Nephron progenitor cell (in vitro differentiated cells): Measurements from ENCODE around the gene STAT3.
A peak's percentile ranks its signal among the peaks of the same experiment; 100 is the strongest.

Experiments used
- DNase-seq: peaks from one replicate; pipeline ENCODE4 v3.0.0; 2021
- H3K27ac Mint-ChIP-seq: 2 replicates; pipeline ENCODE4 v1.8.0; 2021; ENCODE audit warnings: mild to moderate bottlenecking, moderate library complexity, mixed read lengths
- H3K27me3 Mint-ChIP-seq: 2 replicates; pipeline ENCODE4 v1.8.0; 2021; ENCODE audit warnings: mild to moderate bottlenecking, low read depth, mixed read lengths; ENCODE audit not compliant: poor library complexity
- H3K36me3 Mint-ChIP-seq: 2 replicates; pipeline ENCODE4 v1.8.0; 2021; ENCODE audit warnings: low read depth, mixed read lengths
- H3K4me1 Mint-ChIP-seq: 2 replicates; pipeline ENCODE4 v1.8.0; 2021; ENCODE audit warnings: mixed read lengths
- H3K4me3 Mint-ChIP-seq: 2 replicates; pipeline ENCODE4 v1.8.0; 2021; ENCODE audit warnings: mild to moderate bottlenecking, moderate library complexity, mixed read lengths
- H3K9me3 Mint-ChIP-seq: 2 replicates; pipeline ENCODE4 v1.8.0; 2021; ENCODE audit warnings: mild to moderate bottlenecking, moderate library complexity, mixed read lengths
- TF ChIP-seq, protein P1 (sequence below): fragments of 200-600 bp; sonication (generic); IDR thresholded peaks from 2 replicates; pipeline ENCODE4 v1.5.0; 2021; ENCODE audit warnings: antibody characterized with exemption

STAT3 gene

DNA sequence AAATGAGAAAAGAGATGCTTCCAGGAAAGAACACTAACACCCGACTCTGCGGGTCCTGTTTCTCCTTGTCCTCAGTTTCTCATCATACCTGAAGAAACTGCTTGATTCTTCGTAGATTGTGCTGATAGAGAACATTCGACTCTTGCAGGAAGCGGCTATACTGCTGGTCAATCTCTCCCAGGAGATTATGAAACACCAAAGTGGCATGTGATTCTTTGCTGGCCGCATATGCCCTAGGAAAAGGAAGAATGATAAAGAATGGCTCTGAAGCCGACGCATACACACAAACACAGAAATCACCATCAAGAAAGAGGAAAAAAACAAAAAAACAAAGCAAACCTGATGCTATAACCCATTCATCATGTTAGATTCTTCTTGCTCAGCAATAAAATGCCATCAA is 41.8 kb downstream of the STAT3 start:
- Mint-ChIP-seq H3K36me3 (peaks cover 48% of the 10 kb centered on the region), H3K27me3 (peaks cover 4% of the 10 kb centered on the region), H3K4me3 (no peak overlapping the region), H3K27ac (no peak overlapping the region), H3K9me3 (no peaks in the 10 kb centered on the region), H3K4me1 (peaks cover 22% of the 10 kb centered on the region)
- TF ChIP-seq, protein P1, sequence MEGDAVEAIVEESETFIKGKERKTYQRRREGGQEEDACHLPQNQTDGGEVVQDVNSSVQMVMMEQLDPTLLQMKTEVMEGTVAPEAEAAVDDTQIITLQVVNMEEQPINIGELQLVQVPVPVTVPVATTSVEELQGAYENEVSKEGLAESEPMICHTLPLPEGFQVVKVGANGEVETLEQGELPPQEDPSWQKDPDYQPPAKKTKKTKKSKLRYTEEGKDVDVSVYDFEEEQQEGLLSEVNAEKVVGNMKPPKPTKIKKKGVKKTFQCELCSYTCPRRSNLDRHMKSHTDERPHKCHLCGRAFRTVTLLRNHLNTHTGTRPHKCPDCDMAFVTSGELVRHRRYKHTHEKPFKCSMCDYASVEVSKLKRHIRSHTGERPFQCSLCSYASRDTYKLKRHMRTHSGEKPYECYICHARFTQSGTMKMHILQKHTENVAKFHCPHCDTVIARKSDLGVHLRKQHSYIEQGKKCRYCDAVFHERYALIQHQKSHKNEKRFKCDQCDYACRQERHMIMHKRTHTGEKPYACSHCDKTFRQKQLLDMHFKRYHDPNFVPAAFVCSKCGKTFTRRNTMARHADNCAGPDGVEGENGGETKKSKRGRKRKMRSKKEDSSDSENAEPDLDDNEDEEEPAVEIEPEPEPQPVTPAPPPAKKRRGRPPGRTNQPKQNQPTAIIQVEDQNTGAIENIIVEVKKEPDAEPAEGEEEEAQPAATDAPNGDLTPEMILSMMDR, result no peak
- no peak for DNase-seq

DNA sequence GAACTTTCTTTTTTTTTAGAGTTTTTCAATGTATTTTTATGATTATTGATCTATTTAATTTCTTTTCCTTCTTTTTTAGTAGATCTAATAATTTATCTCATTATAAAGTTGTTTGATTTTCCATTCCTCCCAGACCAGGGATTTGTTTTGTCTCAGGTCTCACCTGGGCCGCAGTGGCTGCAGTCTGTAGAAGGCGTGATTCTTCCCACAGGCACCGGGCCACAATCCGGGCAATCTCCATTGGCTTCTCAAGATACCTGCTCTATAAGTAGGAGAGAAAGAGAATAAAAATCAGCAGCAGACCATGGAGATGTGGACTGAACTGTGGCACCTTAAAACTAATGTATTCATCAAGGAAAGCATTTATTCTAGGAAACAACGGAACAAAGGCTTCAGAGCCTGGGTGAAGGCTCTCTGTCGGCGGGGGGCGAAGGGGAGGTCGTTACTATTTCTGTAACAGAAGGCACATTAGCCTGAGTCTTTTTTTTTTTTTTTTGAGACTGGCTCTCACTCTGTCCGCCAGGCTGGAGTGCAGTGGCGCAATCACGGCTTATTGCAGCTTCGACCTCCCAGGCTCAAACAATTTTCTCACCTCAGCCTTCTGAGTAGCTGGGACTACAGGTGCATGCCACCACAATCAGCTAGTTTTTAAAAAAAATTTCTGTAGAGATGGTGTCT is 42.7 kb downstream of the STAT3 start:
- H3K36me3 Mint-ChIP-seq, result peaks cover 48% of the 10 kb centered on the region
- no peaks in the 10 kb centered on the region for H3K9me3 Mint-ChIP-seq
- peaks cover 28% of the 10 kb centered on the region for H3K4me1 Mint-ChIP-seq
- DNase-seq, result no peak
- peak overlapping the region; percentile 89 for H3K27ac Mint-ChIP-seq
- no peak overlapping the region for H3K4me3 Mint-ChIP-seq
- TF ChIP-seq, protein P1, result no peak
- H3K27me3 Mint-ChIP-seq, result peaks cover 4% of the 10 kb centered on the region

DNA sequence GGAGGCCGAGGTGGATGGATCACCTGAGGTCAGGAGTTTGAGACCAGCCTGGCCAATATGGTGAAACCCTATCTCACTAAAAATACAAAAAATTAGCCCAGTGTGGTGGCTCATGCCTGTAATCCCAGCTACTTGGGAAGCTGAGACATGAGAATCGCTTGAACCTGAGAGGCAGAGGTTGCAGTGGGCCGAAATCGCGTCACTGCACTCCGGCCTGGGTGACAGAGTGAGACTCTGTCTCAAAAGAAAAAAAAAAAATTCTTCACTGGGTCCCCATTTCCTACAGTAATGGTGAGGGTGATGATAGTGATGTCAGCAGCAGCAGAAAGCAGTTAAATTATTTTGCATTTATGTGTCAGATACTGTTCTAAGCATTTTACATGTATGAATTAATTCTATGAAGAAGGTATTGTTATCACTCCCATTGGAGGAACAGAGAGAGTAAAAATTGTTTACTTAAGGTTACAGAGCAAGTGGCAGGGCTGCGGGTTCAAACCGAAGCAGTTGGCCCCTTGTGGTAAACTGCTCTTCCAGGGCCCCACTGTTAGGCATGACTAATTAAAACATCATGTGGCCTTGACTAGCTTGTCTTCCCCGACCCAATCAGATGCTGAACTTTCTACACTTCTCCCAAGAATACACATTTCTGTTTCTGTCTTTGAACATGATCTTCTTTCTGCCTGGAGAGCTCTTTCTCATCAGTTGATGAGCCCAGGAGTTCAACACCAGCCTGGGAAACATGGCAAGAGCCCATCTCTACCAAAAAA is 45.8 kb downstream of the STAT3 start:
- no peak overlapping the region for H3K4me3 Mint-ChIP-seq
- no peaks in the 10 kb centered on the region for H3K9me3 Mint-ChIP-seq
- TF ChIP-seq, protein P1, result no peak
- peaks cover 24% of the 10 kb centered on the region for H3K4me1 Mint-ChIP-seq
- no peak for DNase-seq
- peak overlapping the region; percentile 68 for H3K27ac Mint-ChIP-seq
- peaks cover 54% of the 10 kb centered on the region for H3K36me3 Mint-ChIP-seq
- no peaks in the 10 kb centered on the region for H3K27me3 Mint-ChIP-seq

DNA sequence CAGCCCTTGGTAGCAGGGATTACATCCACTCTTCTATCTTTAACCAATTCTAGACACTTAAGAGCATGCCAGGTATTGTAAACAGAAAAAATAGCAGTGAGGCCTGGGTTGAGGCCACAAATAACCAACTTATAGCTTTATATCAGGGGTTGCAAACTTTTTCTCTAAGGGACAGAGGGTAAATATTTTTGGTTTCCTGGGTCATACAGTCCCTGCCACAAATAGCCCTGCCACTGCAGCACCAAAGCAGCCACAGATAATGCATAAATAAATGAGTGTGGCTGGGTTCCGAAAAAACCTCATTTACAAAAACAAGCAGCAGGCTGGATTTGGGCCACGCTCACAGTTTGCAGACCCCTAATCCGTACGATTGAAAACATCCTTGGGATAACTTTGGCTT is 46.7 kb downstream of the STAT3 start:
- Mint-ChIP-seq H3K9me3 (no peaks in the 10 kb centered on the region), H3K27ac (no peak overlapping the region), H3K27me3 (no peaks in the 10 kb centered on the region), H3K36me3 (peaks cover 53% of the 10 kb centered on the region), H3K4me1 (peaks cover 22% of the 10 kb centered on the region), H3K4me3 (no peak overlapping the region)
- no peak for DNase-seq
- TF ChIP-seq, protein P1, result no peak

DNA sequence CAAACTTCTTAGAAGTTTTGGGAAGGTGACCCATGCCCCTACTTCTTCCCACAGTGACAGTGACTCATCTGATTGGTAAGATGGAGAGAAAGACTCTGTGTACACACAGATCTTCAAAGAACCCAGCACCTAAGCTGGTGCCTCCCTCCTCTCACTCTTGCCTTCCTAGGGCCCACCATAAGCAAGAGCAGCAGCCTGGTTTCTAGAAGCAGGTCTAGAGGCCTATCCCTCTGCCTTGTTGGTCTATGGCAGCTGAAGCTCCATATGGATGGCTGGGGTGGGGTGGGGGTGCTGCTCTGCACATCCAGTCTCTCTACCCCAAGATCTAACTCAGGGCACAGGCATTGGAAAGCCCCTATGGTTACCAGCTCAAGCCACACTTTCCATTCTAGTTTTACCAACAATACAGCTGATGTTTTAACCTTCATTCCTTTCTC is 47.5 kb downstream of the STAT3 start:
- Mint-ChIP-seq H3K4me3 (no peak overlapping the region), H3K9me3 (no peaks in the 10 kb centered on the region), H3K4me1 (peaks cover 20% of the 10 kb centered on the region), H3K27ac (no peak overlapping the region), H3K27me3 (no peaks in the 10 kb centered on the region), H3K36me3 (peaks cover 50% of the 10 kb centered on the region)
- no peak for DNase-seq
- TF ChIP-seq, protein P1, result no peak
